Epithelial cell of alveolus of lung (primary cell): Measurements from ENCODE around the gene NF1. TPM values are rescaled to one million over a fixed set of nuclear protein-coding genes. Genes with fewer than 3 reads are reported as not detected.

Source experiments
- total RNA-seq: library from RNA; depleted of rRNA; stranded (reverse); fragments of >200 nt; gene quantifications from 2 replicates; pipeline ENCODE4 v1.2.1, GENCODE V29; 2015

NF1 gene
- total RNA-seq, result 26.5 and 33.0 TPM in 2 replicates

GRCh38 chr17:31094600-31095235, at the start of gene NF1:
TSS of gene NF1 (plus strand) at chr17:31094977. CDS start at chr17:31095310, 333 bp downstream.

GRCh38 chr17:31297090-31297489, 202.3 kb downstream of the NF1 start, which contains the start of gene OMG:
TSS of gene OMG (minus strand) at chr17:31297239. CDS start at chr17:31296331, 908 bp downstream.

GRCh38 chr17:31313982-31314781, 219.4 kb downstream of the NF1 start, which contains the start of gene EVI2B:
TSS of gene EVI2B (minus strand) at chr17:31314054. CDS start at chr17:31305609, 8,445 bp downstream.

GRCh38 chr17:31321481-31321880, 226.7 kb downstream of the NF1 start, which contains the start of gene EVI2A:
TSS of gene EVI2A (minus strand) at chr17:31321622. CDS start at chr17:31319013, 2,609 bp downstream.

GRCh38 chr17:31391496-31391949, 296.7 kb downstream of the NF1 start, which contains the start of gene RAB11FIP4:
TSS of gene RAB11FIP4 (plus strand) at chr17:31391675. CDS start at chr17:31391853, 178 bp downstream.

Other genes starting within 250 kb of the NF1 start
- gene TEFM, start 188.7 kb upstream of the NF1 start, total RNA-seq, result 7.0 and 16.1 TPM in 2 replicates
- 2.1 and 2.8 TPM in 2 replicates for gene ADAP2, start 173.0 kb upstream of the NF1 start, total RNA-seq
- gene RNF135, start 123.9 kb upstream of the NF1 start, total RNA-seq, result 14.6 and 22.0 TPM in 2 replicates
- 4.1 TPM in 1 of 2 replicates, not detected in the other for gene OMG, start 202.3 kb downstream of the NF1 start, total RNA-seq
- gene EVI2B, start 219.1 kb downstream of the NF1 start, total RNA-seq, result 0.16 and 0.52 TPM in 2 replicates
- gene EVI2A, start 226.6 kb downstream of the NF1 start, total RNA-seq, result 0.16 and 1.8 TPM in 2 replicates